Activated CD8-positive, alpha-beta memory T cell treated with anti-CD3 and anti-CD28 coated beads for 4 hours (primary cell): ENCODE results near the gene KRT71.
"Not testable (repeated sequence)": the region's sequence is repeated elsewhere in the genome, so short reads cannot be mapped to it uniquely, and the experiment has no call there.

Experiments used
- DNase-seq, 2 donors: peaks; one replicate each; pipeline ENCODE4 v3.0.0-alpha.2; 2020; ENCODE audit warnings: low read depth in 2 of 2

KRT71 gene

DNA sequence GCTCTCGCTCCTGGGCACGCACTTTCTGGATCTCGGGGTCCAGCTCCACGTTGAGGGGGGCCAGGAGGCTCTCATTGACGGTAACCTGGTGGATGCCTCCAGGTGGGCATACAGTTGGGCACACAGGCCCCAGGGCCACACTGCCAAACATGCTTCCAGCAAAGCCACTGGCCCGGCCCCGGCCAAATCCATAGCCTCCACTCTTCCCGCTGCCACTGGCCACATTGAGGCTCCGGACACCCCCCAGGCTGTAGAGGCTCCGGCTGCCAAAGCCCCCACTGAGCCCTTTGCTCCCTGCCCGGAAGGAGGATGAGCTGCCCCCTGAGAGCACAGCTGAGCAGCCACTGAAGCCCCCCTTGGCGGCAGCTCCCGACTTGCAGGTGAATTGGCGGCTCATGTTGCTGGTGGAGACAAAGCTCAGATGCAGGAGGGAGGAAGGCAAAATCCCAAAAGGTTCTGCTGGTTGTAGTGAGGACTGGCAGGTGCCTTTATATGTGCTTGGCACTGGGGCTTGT lies at the start of gene KRT71:
Gene KRT71 (minus strand): TSS at position 465 of the 515 bp plus-strand sequence. CDS start 68 bp downstream, at position 397.
- no peak for DNase-seq

- no peak for DNase-seq
Observed at GRCh38 chr12:52602552-52602951, 49.6 kb upstream of the KRT71 start.

- no peak for DNase-seq
Observed at GRCh38 chr12:52601671-52602070, 48.7 kb upstream of the KRT71 start.

DNA sequence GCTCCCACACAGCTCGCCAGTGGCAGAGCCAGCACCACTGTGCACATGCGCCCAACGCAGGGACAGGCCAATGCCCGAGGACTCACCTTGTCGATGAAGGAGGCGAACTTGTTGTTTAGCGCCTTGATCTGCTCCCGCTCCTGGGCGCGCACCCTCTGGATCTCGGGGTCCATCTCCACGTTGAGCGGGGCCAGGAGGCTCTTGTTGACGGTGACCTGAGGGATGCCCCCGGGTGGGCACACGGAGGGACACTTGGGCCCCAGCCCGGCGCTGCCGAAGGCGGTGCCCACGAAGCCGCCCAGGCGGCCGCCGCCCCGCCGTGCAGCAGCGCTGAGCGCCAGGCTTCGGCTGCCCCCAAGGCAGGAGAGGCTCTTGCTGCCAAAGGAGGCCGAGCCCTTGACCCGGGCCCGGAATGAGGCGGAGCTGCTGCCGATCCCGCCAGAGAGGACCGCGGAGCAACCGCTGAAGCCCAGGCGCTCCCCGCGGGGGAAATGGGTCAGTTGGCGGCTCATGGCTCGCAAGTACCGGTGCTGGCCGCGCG lies 48.1 kb upstream of the KRT71 start, which contains the start of gene KRT72:
Gene KRT72 (minus strand): TSS at position 523 of the 541 bp plus-strand sequence. CDS start 11 bp downstream, at position 512.
- no peak for DNase-seq

- no peak for DNase-seq
Observed at GRCh38 chr12:52600475-52600874, 47.5 kb upstream of the KRT71 start.

DNA sequence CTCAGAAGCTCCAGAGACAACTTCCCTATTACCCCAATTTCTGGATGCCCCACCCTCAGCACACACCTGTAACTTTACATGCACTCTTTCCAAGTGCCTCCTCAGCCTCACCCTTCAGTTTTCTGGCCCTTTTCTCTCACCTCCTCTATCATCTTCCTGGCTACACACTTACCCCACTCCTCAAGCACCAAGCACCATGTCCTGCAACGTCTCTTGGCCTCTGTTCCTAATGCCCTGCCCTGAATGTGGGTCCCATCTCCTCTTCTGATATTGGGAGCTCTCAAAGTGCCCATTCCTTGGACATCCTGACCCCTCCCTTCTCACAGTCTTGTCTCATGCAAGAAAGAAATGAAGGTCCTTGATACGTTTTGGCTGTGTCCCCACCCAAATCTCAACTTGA lies 47.1 kb upstream of the KRT71 start:
- no peak for DNase-seq

GRCh38 chr12:52598966-52599365 lies 46.0 kb upstream of the KRT71 start:
- DNase-seq = no peak

- not testable (repeated sequence) for DNase-seq
Observed at GRCh38 chr12:52594237-52594636, 41.3 kb upstream of the KRT71 start.

GRCh38 chr12:52591521-52591920 lies 38.6 kb upstream of the KRT71 start:
- DNase-seq = no peak

DNA sequence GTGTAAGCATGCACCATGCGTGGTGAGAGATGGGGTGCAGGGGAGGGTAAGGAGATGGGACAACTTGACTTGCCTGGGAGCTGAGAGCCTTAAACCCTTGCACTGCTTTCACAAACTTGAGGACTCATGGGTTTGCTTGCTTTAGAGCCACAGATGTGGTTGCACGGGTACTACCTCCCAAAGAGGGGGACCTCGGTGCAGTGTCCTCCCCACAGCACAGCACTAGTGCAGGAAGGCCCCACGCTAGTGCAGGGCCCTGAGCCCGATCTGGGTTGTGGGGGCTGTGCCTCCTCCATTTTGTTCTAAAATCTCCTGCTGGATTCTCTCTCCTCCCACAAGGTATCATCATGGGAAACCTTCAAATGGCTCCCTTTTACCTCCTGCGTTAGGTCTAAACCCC lies 37.1 kb upstream of the KRT71 start:
- DNase-seq = no peak

DNA sequence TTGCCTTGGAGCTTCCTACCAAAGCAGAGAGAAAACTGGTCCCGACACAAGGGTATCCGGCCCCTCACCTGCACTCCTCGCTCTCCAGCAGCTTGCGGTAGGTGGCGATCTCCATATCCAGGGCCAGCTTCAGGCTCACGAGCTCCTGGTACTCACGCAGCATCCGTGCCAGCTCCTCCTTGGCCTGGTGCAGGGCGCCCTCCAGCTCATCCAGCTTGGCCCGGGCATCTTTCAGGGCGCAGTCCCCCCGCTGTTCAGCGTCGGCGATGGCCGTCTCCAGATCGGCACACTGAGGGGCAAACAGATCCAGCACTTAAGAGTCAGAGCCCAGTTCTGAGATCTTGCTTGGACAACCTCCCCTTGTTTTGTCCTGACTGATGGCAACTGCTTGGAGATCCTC lies 34.6 kb upstream of the KRT71 start:
- no peak for DNase-seq

DNA sequence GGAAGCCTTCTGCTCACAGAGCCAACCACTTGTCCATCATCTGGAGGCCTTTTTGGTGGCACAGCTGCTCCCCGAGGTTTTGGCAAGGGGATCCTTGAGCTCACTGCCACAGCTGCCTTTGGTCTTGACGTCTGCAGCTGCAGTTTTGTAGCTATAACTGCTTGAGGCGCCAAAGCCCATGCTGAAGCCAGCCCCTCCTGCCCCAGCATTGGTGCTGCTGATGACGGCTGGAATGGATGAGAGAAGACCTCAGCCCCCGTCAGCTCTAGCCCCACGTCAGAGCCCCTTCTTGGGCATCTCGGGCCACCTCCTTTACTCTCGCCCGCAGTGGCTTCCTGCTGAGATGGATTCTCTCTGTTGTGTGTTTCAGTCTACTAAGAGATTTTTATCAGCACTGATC lies 33.0 kb upstream of the KRT71 start:
- peak in 1 of 2 donors; percentile 31 for DNase-seq

DNA sequence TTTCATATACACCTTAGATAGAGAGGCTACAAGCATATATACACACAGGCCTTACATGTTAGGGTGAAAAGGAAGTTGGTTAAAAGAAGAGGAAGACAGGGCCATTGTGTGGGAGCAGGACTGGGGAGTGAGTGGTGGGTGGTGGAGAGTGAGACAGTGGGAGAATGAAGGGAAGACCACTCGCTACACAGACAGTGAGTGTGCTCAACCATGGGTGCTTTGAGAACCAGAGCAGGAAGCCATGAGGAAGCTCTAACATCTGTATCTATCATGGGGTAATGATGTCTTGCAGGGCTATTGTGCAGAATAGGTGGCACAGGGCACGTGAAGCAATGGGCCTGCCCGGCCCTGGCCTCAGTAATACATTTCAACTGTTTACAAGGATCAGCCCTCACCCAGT lies 32.1 kb upstream of the KRT71 start:
- DNase-seq = no peak

- no peak for DNase-seq
Observed at GRCh38 chr12:52584156-52584682, 31.3 kb upstream of the KRT71 start.

DNA sequence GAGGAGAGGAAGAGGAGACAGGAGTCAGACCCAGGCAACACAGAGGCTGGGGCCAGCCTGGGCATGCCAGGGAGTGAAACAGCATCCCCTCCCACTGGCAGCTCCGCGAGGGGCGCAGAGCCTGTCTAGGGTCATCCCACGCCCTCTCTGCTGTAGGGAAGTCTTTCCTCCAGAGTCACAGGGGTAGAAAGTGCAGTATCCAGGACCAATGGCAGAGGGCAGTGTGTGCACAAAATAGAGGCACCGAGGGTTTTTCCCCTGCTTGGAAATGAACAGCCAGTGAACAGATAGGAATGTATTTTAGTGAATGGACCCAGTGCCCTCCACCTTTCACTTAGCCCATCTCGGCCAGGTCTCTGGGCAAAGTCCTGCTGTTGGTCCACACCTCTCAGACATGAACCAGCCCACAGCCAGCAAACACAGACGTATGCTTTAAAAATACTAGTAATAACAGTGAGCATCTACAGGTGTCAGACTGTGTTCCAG lies 30.1 kb upstream of the KRT71 start:
- peak; percentile 46 to 48 for DNase-seq

- DNase-seq = no peak
Observed at GRCh38 chr12:52582486-52582885, 29.5 kb upstream of the KRT71 start.

DNA sequence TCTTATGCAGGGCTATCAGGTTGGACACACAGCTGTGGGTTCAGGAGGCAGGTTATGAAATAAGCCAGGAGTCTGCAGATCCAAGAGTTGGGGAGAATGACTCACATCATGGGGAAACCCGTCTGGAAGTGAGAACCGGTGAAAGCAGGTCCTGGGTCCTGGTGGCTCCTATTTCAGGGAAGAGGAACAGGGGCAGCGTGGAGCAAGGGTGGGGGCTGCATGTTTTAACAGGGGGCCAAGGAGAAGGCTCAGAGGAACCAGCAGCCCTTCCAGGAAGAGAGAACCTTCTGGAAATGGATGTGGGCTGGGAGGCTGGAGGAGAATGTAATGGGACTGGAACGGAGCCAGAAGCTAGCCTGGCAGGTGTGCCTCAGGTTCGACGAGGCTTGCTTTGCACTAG lies 28.5 kb upstream of the KRT71 start:
- DNase-seq = no peak

- DNase-seq = no peak
Observed at GRCh38 chr12:52581066-52581465, 28.1 kb upstream of the KRT71 start.

- DNase-seq = no peak
Observed at GRCh38 chr12:52580496-52580895, 27.6 kb upstream of the KRT71 start.

DNA sequence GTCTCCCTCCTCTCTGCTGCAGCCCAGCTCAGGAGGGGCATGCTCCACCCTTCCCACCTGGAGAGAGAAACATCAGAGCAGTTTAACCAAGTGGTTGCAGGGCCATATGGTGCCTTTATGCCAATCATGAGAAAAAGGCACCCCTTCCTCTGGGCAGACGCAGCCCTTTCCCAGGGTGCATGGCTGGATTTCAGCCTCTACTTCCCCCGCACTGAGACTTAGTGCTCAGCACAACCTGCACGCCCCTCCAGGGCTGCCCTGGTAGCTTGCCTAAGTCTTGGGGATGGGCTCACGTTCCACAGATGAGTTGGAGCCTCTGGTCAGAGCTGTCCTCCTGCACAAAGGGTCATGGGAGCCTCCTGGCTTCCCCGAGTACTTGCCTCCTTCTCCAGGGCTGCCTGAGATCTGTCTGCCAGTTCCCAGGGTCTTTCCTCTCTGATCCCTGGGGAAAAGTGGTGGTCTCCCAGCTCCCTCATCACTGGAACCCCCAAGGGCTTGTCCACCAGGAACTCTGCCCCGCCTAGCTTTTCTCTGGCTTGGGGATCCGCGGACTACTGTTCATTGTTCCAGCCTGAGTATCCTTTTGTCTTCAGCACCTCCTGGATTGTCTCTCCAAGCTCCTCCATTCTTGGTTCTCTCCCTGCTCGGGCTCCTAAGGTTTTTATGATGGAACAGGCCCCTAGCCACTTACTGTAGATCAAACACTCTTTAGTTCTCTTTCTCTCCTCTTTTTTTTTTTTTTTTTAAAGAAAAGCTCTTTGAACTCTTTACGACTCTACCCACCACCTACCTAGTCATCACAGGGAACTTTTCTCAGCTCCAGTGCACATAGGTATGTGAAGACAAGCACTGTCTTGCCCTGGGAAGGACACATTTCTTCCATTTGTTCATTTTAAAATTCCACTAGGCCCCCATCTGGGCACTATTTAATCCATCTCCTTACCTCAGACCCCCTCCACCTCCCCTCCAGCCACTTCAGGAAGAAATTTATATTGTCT lies 26.8 kb upstream of the KRT71 start:
- no peak for DNase-seq

DNA sequence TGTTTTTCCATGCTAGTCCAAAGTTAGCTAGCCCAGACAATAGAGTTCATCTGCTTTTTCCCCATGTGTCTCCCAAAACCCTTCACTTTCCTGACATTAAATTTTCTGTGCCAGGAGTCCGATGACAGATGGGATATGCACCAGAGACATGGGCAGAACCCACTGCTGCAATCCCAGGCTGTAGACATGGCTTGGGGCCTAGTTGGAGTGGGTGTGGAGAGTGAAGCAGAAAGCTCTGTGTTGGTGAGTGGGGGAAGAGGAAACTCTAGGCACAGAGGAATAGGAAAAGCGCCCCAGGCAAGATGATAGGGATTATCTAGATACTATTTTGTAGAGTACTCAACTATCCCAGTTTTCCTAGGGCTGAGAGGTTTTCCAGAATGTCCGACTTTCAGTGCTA lies 25.5 kb upstream of the KRT71 start:
- no peak for DNase-seq

DNA sequence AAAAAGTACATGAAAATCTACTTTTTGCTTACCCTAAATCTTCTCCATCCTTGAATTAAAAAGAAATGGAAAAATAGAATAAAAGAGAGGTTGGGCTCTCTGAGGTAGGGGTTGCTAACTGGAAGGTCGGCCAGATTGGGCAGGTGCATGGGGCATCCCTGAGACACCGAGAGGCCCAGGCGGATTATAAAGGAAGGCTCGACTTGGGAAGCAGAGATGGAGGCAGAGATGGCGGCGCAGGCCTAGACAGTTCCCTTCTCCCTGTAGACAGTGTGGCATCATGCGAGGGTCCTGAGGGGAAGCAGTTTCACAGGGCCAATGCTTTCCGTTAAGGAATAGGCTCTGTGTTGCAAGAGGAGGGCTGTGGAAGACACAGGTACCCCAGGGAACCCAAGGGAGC lies 24.4 kb upstream of the KRT71 start:
- DNase-seq = no peak
